CD14-positive monocyte (primary cell): ENCODE results near the gene CEP89. TPM values are rescaled to one million over a fixed set of nuclear protein-coding genes. Genes with fewer than 3 reads are reported as not detected.
"Not testable (repeated sequence)": the region's sequence is repeated elsewhere in the genome, so short reads cannot be mapped to it uniquely, and the experiment has no call there.

Source experiments
- DNase-seq, 3 donors: peaks; one replicate each; pipeline ENCODE4 v3.0.0-alpha.2; 2011 to 2022
- H2AFZ ChIP-seq: 2 replicates; pipeline ENCODE4 v1.6.0; 2012; ENCODE audit warnings: mild to moderate bottlenecking, low read depth, low read length, inconsistent platforms; ENCODE audit not compliant: insufficient read depth, poor library complexity, severe bottlenecking
- H3K27ac ChIP-seq, 2 donors: 1 replicate in 1 of 2; 2 replicates in 1 of 2; pipeline ENCODE4 v1.5.1; 2012 to 2013; ENCODE audit warnings: low read length in 2 of 2, control low read depth in 1 of 2, inconsistent platforms in 1 of 2, low read depth in 1 of 2, mild to moderate bottlenecking in 1 of 2
- H3K27me3 ChIP-seq, 2 donors: one replicate each; pipeline versions ENCODE4 v1.6.0 to v1.6.1; 2011 to 2013; ENCODE audit warnings: low read length in 2 of 2; ENCODE audit not compliant: control insufficient read depth in 2 of 2, insufficient read depth in 2 of 2
- H3K36me3 ChIP-seq, 2 donors: replicated peaks in 1 of 2; 1 replicate in 1 of 2; 2 replicates in 1 of 2; pipeline versions ENCODE4 v1.5.1 to v1.6.1; 2012 to 2013; ENCODE audit warnings: low read length in 2 of 2, control low read depth in 1 of 2, inconsistent platforms in 1 of 2, mild to moderate bottlenecking in 1 of 2; ENCODE audit not compliant: insufficient read depth in 2 of 2, control insufficient read depth in 1 of 2
- H3K4me1 ChIP-seq, 2 donors: 1 replicate in 1 of 2; 2 replicates in 1 of 2; pipeline versions ENCODE4 v1.5.1 to v1.6.1; 2012 to 2013; ENCODE audit warnings: low read length in 2 of 2, control low read depth in 1 of 2, inconsistent platforms in 1 of 2, mild to moderate bottlenecking in 1 of 2, moderate library complexity in 1 of 2; ENCODE audit not compliant: insufficient read depth in 2 of 2, control insufficient read depth in 1 of 2
- H3K4me2 ChIP-seq: replicated peaks from 2 replicates; pipeline ENCODE3; 2012; ENCODE audit warnings: low read length, moderate library complexity, mild to moderate bottlenecking; ENCODE audit not compliant: poor library complexity, severe bottlenecking; ENCODE audit errors: extremely low read depth
- H3K4me3 ChIP-seq, 3 experiments: fragments of 200-600 bp in 1 of 3; sonication (generic) in 1 of 3; replicated peaks in 1 of 3; 1 replicate in 2 of 3; 2 replicates in 1 of 3; pipeline ENCODE4 v1.5.1; 2011 to 2013; ENCODE audit warnings: low read length in 3 of 3, mild to moderate bottlenecking in 3 of 3, control low read depth in 2 of 3, low read depth in 2 of 3, inconsistent platforms in 1 of 3, moderate library complexity in 1 of 3
- H3K79me2 ChIP-seq: 2 replicates; pipeline ENCODE4 v1.6.0; 2012; ENCODE audit warnings: mild to moderate bottlenecking, control low read depth, inconsistent platforms, low read length, moderate library complexity; ENCODE audit not compliant: insufficient read depth
- H3K9ac ChIP-seq: 2 replicates; pipeline ENCODE4 v1.6.0; 2017; ENCODE audit warnings: low read length, mild to moderate bottlenecking; ENCODE audit not compliant: insufficient read depth, poor library complexity, severe bottlenecking
- H3K9me3 ChIP-seq, 2 donors: replicated peaks in 1 of 2; 1 replicate in 1 of 2; 2 replicates in 1 of 2; pipeline versions ENCODE4 v1.5.1 to v1.6.1; 2012 to 2013; ENCODE audit warnings: low read length in 2 of 2, control low read depth in 1 of 2; ENCODE audit not compliant: control insufficient read depth in 1 of 2, insufficient read depth in 1 of 2
- H4K20me1 ChIP-seq: 2 replicates; pipeline ENCODE4 v1.6.0; 2012; ENCODE audit warnings: mild to moderate bottlenecking, low read length, control low read depth, moderate library complexity; ENCODE audit not compliant: insufficient read depth
- H3K27ac Mint-ChIP-seq, 7 donors: one replicate each; pipeline ENCODE4 v1.8.0; 2020; ENCODE audit warnings: mild to moderate bottlenecking in 7 of 7, mixed read lengths in 7 of 7, moderate library complexity in 6 of 7, inconsistent platforms in 2 of 7
- H3K27me3 Mint-ChIP-seq, 3 donors: one replicate each; pipeline ENCODE4 v1.8.0; 2021 to 2022; ENCODE audit warnings: low read depth in 3 of 3, mild to moderate bottlenecking in 3 of 3, mixed read lengths in 3 of 3, moderate library complexity in 3 of 3, inconsistent platforms in 1 of 3
- H3K36me3 Mint-ChIP-seq, 2 donors: one replicate each; pipeline ENCODE4 v1.8.0; 2020; ENCODE audit warnings: mixed read lengths in 2 of 2, inconsistent platforms in 1 of 2, mild to moderate bottlenecking in 1 of 2
- H3K4me1 Mint-ChIP-seq: one replicate; pipeline ENCODE4 v1.8.0; 2020; ENCODE audit warnings: mild to moderate bottlenecking, mixed read lengths
- H3K4me3 Mint-ChIP-seq, 2 donors: one replicate each; pipeline ENCODE4 v1.8.0; 2020; ENCODE audit warnings: mild to moderate bottlenecking in 2 of 2, mixed read lengths in 2 of 2, moderate library complexity in 1 of 2
- H3K9me3 Mint-ChIP-seq, 7 donors: one replicate each; pipeline ENCODE4 v1.8.0; 2020 to 2022; ENCODE audit warnings: mixed read lengths in 7 of 7, mild to moderate bottlenecking in 6 of 7, moderate library complexity in 6 of 7, inconsistent platforms in 2 of 7
- WGBS: methylation state at CpG from one replicate; pipeline ENCODE4 v1.1.5; 2013; ENCODE audit warnings: missing lambda C conversion rate; ENCODE audit not compliant: insufficient coverage; 5-methylcytosine and 5-hydroxymethylcytosine counted together
- intact Hi-C, 2 donors: fragments of 100-400 bp; cut with micrococcal nuclease; formaldehyde crosslinking; loops; one replicate each; pipeline versions ENCODE4 v1.15.0 to v1.15.1; 2023
- polyA plus RNA-seq, 3 donors: library from polyadenylated mRNA; depleted of rRNA in 1 of 3; unstranded in 2 of 3; stranded (reverse) in 1 of 3; fragments of 300-500 nt in 2 of 3; fragments of >200 nt in 1 of 3; fragmentation: Illumina TruSeq in 2 of 3; gene quantifications; 1 replicate in 2 of 3; 2 replicates in 1 of 3; pipeline ENCODE4 v1.2.3, GENCODE V29; 2012 to 2021
- TF ChIP-seq, protein P1 (sequence below): fragments of 200-600 bp; IDR thresholded peaks from one replicate; pipeline ENCODE4 v1.8.0; 2022; ENCODE audit warnings: antibody characterized with exemption, mild to moderate bottlenecking

CEP89 gene
- polyA plus RNA-seq, 3 donors: 4.6 to 6.5 (median 4.7) TPM

DNA sequence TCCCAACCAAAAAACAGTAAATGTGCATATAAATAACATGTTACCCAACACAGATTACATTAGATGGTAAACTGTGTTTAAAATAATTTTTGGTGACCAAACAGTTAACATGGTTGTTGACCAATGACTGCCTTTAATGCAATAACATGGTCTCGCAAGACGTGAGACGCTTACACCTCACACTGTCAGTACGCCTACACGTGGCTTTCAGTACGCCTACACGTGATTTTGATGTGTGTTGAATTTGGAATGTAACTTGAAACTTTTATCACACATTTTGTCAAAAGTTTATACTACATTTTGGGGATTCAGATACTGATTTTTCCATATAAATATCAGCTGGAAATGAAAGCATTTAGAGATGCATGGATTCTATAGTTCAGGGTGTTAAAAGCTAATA lies 134.2 kb downstream of the CEP89 start:
- H2AFZ ChIP-seq: no peak overlapping the region
- DNase-seq: no peak
- TF ChIP-seq, protein P1, sequence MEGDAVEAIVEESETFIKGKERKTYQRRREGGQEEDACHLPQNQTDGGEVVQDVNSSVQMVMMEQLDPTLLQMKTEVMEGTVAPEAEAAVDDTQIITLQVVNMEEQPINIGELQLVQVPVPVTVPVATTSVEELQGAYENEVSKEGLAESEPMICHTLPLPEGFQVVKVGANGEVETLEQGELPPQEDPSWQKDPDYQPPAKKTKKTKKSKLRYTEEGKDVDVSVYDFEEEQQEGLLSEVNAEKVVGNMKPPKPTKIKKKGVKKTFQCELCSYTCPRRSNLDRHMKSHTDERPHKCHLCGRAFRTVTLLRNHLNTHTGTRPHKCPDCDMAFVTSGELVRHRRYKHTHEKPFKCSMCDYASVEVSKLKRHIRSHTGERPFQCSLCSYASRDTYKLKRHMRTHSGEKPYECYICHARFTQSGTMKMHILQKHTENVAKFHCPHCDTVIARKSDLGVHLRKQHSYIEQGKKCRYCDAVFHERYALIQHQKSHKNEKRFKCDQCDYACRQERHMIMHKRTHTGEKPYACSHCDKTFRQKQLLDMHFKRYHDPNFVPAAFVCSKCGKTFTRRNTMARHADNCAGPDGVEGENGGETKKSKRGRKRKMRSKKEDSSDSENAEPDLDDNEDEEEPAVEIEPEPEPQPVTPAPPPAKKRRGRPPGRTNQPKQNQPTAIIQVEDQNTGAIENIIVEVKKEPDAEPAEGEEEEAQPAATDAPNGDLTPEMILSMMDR: no peak
- H3K9ac ChIP-seq: no peak overlapping the region
- H3K79me2 ChIP-seq: no peaks in the 10 kb centered on the region
- no peak overlapping the region for H3K4me3 ChIP-seq
- no peak overlapping the region for H3K4me3 Mint-ChIP-seq
- no peak overlapping the region for H3K27ac Mint-ChIP-seq
- peaks cover 12 to 29% (median 22%) of the 10 kb centered on the region in 7 donors for H3K9me3 Mint-ChIP-seq
- no peaks in the 10 kb centered on the region for H3K4me1 Mint-ChIP-seq
- intact Hi-C loops: no loop called here
- no peaks in the 10 kb centered on the region for H3K27me3 ChIP-seq
- H4K20me1 ChIP-seq: no peaks in the 10 kb centered on the region
- WGBS: no CpG with 5 or more reads among the region's 7 CpGs
- H3K4me2 ChIP-seq: no peak overlapping the region
- no peak overlapping the region for H3K27ac ChIP-seq
- H3K36me3 ChIP-seq: no peaks in the 10 kb centered on the region
- peaks cover 2 to 6% (median 3%) of the 10 kb centered on the region in 3 donors for H3K27me3 Mint-ChIP-seq
- H3K36me3 Mint-ChIP-seq: no peaks in the 10 kb centered on the region
- H3K9me3 ChIP-seq: peaks cover 6 to 20% of the 10 kb centered on the region in 2 donors
- no peaks in the 10 kb centered on the region for H3K4me1 ChIP-seq

DNA sequence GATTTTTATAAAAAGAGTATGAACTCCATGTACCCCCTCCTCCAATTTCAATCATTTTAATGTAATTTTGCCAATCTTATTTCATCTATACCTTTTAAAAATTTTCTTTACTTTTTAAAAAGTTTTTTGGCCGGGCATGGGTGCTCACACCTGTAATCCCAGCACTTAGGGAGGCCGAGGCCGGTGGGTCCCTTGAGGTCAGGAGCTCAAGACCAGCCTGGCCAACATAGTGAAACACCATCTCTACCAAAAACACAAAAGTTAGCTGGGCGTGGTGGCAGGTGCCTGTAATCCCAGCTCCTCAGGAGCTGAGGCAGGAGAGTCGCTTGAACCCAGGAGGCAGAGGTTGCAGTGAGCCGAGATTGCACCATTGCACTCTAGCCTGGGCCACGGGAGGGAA lies 138.4 kb downstream of the CEP89 start:
- H3K9me3 Mint-ChIP-seq, intact Hi-C loops: not testable (repeated sequence)
- WGBS: 100% methylated on average over 3 of the region's 7 CpGs

DNA sequence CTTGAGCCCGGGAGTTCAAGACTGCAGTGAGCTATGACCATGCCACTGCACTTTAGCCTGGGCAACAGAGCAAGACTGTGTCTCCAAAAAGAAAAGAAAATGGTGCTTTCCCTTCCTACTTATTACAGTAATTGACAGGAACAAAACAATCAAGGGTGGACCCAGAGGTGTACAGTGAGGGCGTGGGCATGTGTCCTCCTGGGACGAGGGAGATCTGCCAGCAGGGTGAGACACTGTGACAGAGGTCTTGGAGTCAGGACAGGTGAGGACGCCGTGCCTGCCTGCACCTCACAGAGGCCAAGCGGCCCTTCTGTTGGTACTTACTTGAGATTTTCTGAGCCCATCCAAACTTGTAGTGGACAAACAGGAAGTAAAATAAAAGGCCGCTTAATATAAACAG lies 138.9 kb downstream of the CEP89 start:
- H3K4me1 Mint-ChIP-seq, H3K9ac ChIP-seq, H3K4me2 ChIP-seq, H3K4me3 ChIP-seq, DNase-seq, H3K27ac ChIP-seq, H3K36me3 Mint-ChIP-seq, H3K9me3 ChIP-seq, H3K27me3 Mint-ChIP-seq, intact Hi-C loops, H3K4me1 ChIP-seq, H4K20me1 ChIP-seq, H3K27me3 ChIP-seq, H3K4me3 Mint-ChIP-seq, H3K36me3 ChIP-seq, H3K27ac Mint-ChIP-seq, H3K9me3 Mint-ChIP-seq, H2AFZ ChIP-seq, H3K79me2 ChIP-seq: not testable (repeated sequence)
- WGBS: 93% methylated on average over 2 of the region's 7 CpGs

More for the DNA sequence above, 138.4 kb downstream of the CEP89 start:
- not testable (repeated sequence) for H3K27ac ChIP-seq, H3K27me3 Mint-ChIP-seq, H2AFZ ChIP-seq, H3K9me3 ChIP-seq, H3K4me3 Mint-ChIP-seq, H3K4me3 ChIP-seq, H3K4me2 ChIP-seq, H3K36me3 Mint-ChIP-seq, H3K27ac Mint-ChIP-seq, H3K4me1 Mint-ChIP-seq, DNase-seq, H4K20me1 ChIP-seq, H3K79me2 ChIP-seq, H3K9ac ChIP-seq, H3K36me3 ChIP-seq, H3K4me1 ChIP-seq, H3K27me3 ChIP-seq

DNA sequence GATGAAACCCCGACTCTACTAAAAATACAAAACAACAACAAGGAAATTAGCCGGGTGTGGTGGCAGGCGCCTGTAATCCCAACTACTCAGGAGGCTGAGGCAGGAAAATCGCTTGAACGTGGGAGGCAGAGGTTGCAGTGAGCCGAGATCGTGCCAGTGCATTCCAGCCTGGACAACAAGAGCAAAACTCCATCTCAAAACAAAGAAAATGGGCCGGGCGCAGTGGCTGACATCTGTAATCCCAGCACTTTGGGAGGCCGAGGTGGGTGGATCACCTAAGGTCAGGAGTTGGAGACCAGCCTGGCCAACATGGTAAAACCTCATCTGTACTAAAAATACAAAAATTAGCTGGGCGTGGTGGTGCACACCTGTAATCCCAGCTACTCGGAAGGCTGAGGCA lies 139.7 kb downstream of the CEP89 start:
- H4K20me1 ChIP-seq, H3K4me3 ChIP-seq, H3K4me3 Mint-ChIP-seq, H3K79me2 ChIP-seq, H2AFZ ChIP-seq, H3K27me3 ChIP-seq, H3K27ac ChIP-seq, H3K4me1 Mint-ChIP-seq, H3K4me1 ChIP-seq, H3K36me3 ChIP-seq, H3K9me3 ChIP-seq, H3K9me3 Mint-ChIP-seq, intact Hi-C loops, H3K4me2 ChIP-seq, H3K9ac ChIP-seq, H3K27me3 Mint-ChIP-seq, DNase-seq, H3K36me3 Mint-ChIP-seq: not testable (repeated sequence)
- 100% methylated on average over 8 of the region's 12 CpGs for WGBS
- H3K27ac Mint-ChIP-seq: peak overlapping the region in 1 of 7 donors; percentile 66
